HG03196 (cell line): ENCODE results near the gene CECR2.

Experiments used
- ATAC-seq: cut with Tn5 transposase; IDR thresholded peaks from one replicate; pipeline ENCODE4 v1.9.1; 2021; ENCODE audit not compliant: unreplicated experiment

The CECR2 gene

GRCh38 chr22:17369439-17370025 is at the start of gene CECR2:
Gene CECR2 (plus strand): TSS chr22:17369460. CDS start chr22:17369784, 324 bp downstream.
- ATAC-seq = no peak

- ATAC-seq = no peak
Measured at GRCh38 chr22:17319546-17319945, 49.7 kb upstream of the CECR2 start.

- ATAC-seq = no peak
Measured at GRCh38 chr22:17322511-17322910, 46.7 kb upstream of the CECR2 start.

GRCh38 chr22:17331690-17332089 is 37.6 kb upstream of the CECR2 start:
- ATAC-seq = no peak

GRCh38 chr22:17332109-17332800 is 37.0 kb upstream of the CECR2 start:
- no peak for ATAC-seq

- ATAC-seq = no peak
Measured at GRCh38 chr22:17334059-17334458, 35.2 kb upstream of the CECR2 start.

- no peak for ATAC-seq
Measured at GRCh38 chr22:17334983-17335382, 34.3 kb upstream of the CECR2 start.

GRCh38 chr22:17336061-17336460 is 33.2 kb upstream of the CECR2 start:
- ATAC-seq = no peak

- no peak for ATAC-seq
Measured at GRCh38 chr22:17337639-17338038, 31.6 kb upstream of the CECR2 start.

- ATAC-seq = no peak
Measured at GRCh38 chr22:17339095-17339693, 30.1 kb upstream of the CECR2 start.

- no peak for ATAC-seq
Measured at GRCh38 chr22:17342361-17342760, 26.9 kb upstream of the CECR2 start.

GRCh38 chr22:17343766-17344165 is 25.5 kb upstream of the CECR2 start:
- ATAC-seq = no peak

GRCh38 chr22:17346578-17346977 is 22.7 kb upstream of the CECR2 start:
- ATAC-seq = no peak

- ATAC-seq = no peak
Measured at GRCh38 chr22:17347724-17348123, 21.5 kb upstream of the CECR2 start.

GRCh38 chr22:17348464-17349103 is 20.7 kb upstream of the CECR2 start:
- no peak for ATAC-seq

GRCh38 chr22:17349172-17349571 is 20.1 kb upstream of the CECR2 start:
- ATAC-seq = no peak

- no peak for ATAC-seq
Measured at GRCh38 chr22:17350292-17350691, 19.0 kb upstream of the CECR2 start.

- no peak for ATAC-seq
Measured at GRCh38 chr22:17352798-17353197, 16.5 kb upstream of the CECR2 start.

GRCh38 chr22:17357688-17358087 is 11.6 kb upstream of the CECR2 start:
- no peak for ATAC-seq

- no peak for ATAC-seq
Measured at GRCh38 chr22:17358415-17358814, 10.8 kb upstream of the CECR2 start.

- no peak for ATAC-seq
Measured at GRCh38 chr22:17359501-17359900, 9.8 kb upstream of the CECR2 start.

GRCh38 chr22:17366329-17366728 is 2.9 kb upstream of the CECR2 start:
- ATAC-seq = no peak
